Progenitor cell of endocrine pancreas (in vitro differentiated cells): ENCODE data around the gene TBC1D20. TPM values are rescaled to one million over a fixed set of nuclear protein-coding genes. Genes with fewer than 3 reads are reported as not detected.
A peak's percentile ranks its signal among the peaks of the same experiment; 100 is the strongest.

Experiments used
- DNase-seq: peaks from one replicate; pipeline ENCODE4 v3.0.0; 2021; ENCODE audit warnings: low spot score; ENCODE audit not compliant: unreplicated experiment
- H3K27ac Mint-ChIP-seq: 2 replicates; pipeline ENCODE4 v1.8.0; 2021; ENCODE audit warnings: mild to moderate bottlenecking, moderate library complexity, mixed read lengths
- H3K27me3 Mint-ChIP-seq: 2 replicates; pipeline ENCODE4 v1.8.0; 2021; ENCODE audit warnings: mixed read lengths
- H3K36me3 Mint-ChIP-seq: 2 replicates; pipeline ENCODE4 v1.8.0; 2022; ENCODE audit warnings: mixed read lengths; ENCODE audit not compliant: insufficient read depth
- H3K4me1 Mint-ChIP-seq: 2 replicates; pipeline ENCODE4 v1.8.0; 2021; ENCODE audit warnings: low read depth, mixed read lengths
- H3K4me3 Mint-ChIP-seq: 2 replicates; pipeline ENCODE4 v1.8.0; 2021; ENCODE audit warnings: low read depth, mild to moderate bottlenecking, moderate library complexity, mixed read lengths
- H3K9me3 Mint-ChIP-seq: 2 replicates; pipeline ENCODE4 v1.8.0; 2021; ENCODE audit warnings: low read depth, mixed read lengths
- total RNA-seq: library from RNA; stranded (reverse); gene quantifications from 2 replicates; pipeline ENCODE4 v1.2.1, GENCODE V29; 2021
- TF ChIP-seq, protein P1 (sequence below): fragments of 200-600 bp; sonication (generic); IDR thresholded peaks from one replicate; pipeline ENCODE4 v1.5.0; 2021; ENCODE audit warnings: antibody characterized with exemption, mild to moderate bottlenecking; ENCODE audit not compliant: unreplicated experiment

The TBC1D20 gene
- total RNA-seq, 1 donor from 2014 or later = 33.2 TPM

DNA sequence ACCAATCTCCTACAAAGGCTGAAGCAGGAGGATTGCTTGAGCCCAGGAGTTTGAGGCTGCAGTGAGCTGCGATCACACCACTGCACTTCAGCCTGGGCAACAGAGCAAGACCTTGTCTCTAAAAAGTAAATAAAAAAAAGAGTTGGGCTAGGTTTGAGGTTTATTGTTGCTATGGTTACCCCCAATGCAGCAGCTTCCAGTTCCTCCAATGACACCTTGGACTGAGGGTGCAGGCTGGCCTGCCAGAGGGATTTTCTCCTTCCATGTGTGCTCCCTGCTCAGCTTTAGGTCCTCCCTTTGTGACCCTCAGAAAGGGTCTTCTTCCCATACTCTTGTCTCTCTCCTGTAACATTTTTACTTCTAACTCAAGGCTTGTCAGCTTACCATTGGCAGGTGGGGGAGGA is 10.6 kb upstream of the TBC1D20 start:
- peaks cover 46% of the 10 kb centered on the region for H3K9me3 Mint-ChIP-seq
- H3K27ac Mint-ChIP-seq = peak overlapping the region; percentile 62
- no peak overlapping the region for H3K4me3 Mint-ChIP-seq
- no peaks in the 10 kb centered on the region for H3K27me3 Mint-ChIP-seq
- H3K4me1 Mint-ChIP-seq = no peaks in the 10 kb centered on the region
- no peak for DNase-seq
- TF ChIP-seq, protein P1, sequence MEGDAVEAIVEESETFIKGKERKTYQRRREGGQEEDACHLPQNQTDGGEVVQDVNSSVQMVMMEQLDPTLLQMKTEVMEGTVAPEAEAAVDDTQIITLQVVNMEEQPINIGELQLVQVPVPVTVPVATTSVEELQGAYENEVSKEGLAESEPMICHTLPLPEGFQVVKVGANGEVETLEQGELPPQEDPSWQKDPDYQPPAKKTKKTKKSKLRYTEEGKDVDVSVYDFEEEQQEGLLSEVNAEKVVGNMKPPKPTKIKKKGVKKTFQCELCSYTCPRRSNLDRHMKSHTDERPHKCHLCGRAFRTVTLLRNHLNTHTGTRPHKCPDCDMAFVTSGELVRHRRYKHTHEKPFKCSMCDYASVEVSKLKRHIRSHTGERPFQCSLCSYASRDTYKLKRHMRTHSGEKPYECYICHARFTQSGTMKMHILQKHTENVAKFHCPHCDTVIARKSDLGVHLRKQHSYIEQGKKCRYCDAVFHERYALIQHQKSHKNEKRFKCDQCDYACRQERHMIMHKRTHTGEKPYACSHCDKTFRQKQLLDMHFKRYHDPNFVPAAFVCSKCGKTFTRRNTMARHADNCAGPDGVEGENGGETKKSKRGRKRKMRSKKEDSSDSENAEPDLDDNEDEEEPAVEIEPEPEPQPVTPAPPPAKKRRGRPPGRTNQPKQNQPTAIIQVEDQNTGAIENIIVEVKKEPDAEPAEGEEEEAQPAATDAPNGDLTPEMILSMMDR = no peak
- peaks cover 28% of the 10 kb centered on the region for H3K36me3 Mint-ChIP-seq

DNA sequence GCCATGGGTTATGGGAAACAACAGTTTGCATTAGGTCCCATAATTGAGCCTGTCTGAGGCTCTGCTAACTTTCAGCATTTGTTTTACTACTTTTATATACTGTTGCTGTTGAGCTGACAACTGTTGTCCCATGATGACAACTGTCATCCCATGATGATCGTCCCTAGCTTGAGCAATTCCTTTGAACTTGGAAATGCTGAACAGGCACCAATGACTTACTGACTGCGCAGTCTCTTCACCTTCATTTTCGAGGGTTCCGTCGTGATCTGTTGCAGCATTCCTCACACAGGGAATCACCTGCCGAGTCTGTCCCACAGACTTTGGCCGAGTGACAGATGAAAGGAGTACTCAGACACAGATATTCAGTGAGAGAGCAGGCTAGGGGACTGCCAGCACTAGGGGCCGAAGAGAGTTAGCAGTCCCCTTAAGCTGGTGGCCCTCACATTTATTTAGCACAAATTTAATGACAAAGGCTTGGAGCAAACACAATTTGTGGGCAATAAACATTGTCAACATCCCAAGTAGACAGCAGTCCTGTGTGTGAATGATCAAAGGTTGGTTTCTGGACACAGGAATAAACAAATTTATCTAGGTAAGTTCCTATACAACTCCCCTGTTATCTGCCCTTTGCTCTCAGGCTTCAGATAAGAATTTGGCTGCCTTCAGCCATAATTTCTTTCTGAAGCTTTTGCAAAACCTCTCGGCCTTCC is 10.0 kb upstream of the TBC1D20 start:
- no peak for DNase-seq
- H3K36me3 Mint-ChIP-seq = peaks cover 29% of the 10 kb centered on the region
- H3K27ac Mint-ChIP-seq = no peak overlapping the region
- H3K4me3 Mint-ChIP-seq = no peak overlapping the region
- no peaks in the 10 kb centered on the region for H3K4me1 Mint-ChIP-seq
- H3K27me3 Mint-ChIP-seq = no peaks in the 10 kb centered on the region
- H3K9me3 Mint-ChIP-seq = peaks cover 48% of the 10 kb centered on the region
- TF ChIP-seq, protein P1 = no peak

DNA sequence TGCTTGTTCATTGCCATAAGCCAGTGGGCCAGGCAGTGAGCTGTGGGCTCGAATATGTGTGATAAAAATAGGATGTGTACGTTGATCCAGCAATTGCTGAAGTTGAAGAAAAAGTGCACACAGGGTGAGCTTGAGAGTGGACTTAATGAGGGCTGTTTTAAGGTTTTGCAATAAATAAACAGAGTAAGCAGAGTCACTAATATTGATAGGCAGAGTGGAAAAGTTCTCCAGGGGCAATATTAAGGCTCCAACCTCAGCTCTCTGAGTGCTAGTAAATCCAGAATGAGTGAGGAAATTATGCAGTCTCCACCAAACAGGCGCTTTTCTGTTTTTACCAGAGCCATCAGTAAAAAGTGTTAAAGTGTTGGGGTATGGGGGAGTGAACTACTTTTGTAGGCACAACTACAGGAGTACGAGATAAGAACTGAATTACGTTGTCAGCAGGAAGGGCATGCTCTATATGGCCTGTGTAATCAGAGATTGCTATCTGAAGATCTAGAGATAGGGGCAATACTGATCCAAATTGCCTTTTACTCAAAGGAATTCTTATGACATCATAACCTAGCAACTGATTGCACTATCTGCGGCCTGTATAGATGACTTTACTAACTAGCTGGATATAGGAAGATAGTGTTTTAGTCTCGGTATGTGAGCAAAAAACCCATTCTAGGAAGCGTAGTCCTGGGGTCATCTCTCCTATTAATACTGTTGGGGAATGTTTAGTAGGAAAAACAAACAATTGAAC is 7.6 kb upstream of the TBC1D20 start:
- Mint-ChIP-seq H3K27ac (no peak overlapping the region), H3K36me3 (peaks cover 26% of the 10 kb centered on the region), H3K9me3 (peaks cover 57% of the 10 kb centered on the region), H3K27me3 (no peaks in the 10 kb centered on the region), H3K4me3 (no peak overlapping the region), H3K4me1 (no peaks in the 10 kb centered on the region)
- TF ChIP-seq, protein P1 = no peak
- DNase-seq = no peak

DNA sequence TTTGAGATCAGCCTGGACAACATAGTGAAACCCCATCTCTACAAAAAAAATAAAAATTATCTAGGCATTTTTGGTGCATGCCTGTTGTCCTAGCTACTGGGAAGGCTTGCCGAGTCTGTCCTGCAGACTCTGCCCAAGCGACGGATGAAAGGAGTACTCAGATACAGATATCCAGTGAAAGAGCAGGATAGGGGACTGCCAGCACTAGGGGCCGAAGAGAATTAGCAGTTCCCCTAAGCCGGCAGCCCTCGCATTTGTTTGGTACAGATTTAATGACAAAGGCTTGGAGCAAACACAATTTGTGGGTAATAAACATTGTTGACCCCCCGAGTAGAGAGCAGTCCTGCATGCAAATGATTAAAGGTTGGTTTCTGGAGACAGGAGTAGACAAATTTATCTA is 5.4 kb upstream of the TBC1D20 start:
- TF ChIP-seq, protein P1 = no peak
- Mint-ChIP-seq H3K27me3 (peaks cover 8% of the 10 kb centered on the region), H3K36me3 (peaks cover 10% of the 10 kb centered on the region), H3K9me3 (peaks cover 48% of the 10 kb centered on the region), H3K27ac (no peak overlapping the region), H3K4me3 (no peak overlapping the region), H3K4me1 (peaks cover 4% of the 10 kb centered on the region)
- no peak for DNase-seq

DNA sequence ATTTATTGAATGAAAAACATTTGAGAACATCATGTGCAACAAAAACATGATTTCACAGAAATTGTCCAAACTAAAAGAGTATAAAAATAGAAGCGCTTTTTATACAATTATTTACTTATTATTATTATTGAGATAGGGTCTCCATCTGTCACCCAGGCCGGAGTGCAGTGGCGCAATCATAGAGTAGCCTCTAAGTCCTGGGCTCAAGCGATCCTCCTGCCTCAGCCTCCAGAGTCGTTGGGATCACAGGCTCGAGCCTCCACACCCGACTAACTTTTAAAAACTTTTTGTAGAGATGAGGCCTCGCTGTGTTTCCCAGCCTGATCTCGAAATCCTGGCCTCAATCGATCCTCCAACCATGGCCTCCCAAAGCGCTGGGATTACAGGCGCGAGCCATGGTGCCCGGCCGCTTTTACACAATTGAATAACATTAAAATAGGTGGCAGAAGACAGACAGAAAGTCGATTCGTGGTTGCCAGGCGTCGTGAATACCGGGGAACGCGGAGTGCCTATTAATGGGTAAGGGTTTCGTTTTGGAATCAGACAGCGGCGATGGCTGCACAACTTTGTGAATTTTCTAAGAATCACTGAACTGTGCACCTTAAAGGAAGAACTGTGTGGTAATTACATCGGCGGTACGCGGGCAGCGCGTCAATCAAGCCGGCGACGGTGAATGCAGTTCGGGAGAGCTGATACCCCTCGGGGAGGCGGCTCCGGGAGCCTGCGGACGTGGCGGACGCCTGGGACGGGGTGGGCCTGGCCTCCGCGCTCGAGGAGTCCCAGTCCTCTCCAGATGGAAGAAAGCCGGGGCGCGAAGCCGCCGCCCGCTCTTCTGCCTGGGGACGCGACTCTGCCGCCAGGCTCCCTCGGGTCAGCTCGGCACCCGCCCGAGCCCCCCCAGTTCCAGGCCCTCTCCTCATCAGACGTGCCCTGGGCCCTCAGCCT is 807 bp downstream of the TBC1D20 start:
- peak; percentile 42 for DNase-seq
- peak overlapping the region; percentile 90 for H3K4me3 Mint-ChIP-seq
- H3K27ac Mint-ChIP-seq = peak overlapping the region; percentile 92
- H3K9me3 Mint-ChIP-seq = peaks cover 3% of the 10 kb centered on the region
- H3K4me1 Mint-ChIP-seq = peaks cover 22% of the 10 kb centered on the region
- H3K36me3 Mint-ChIP-seq = no peaks in the 10 kb centered on the region
- H3K27me3 Mint-ChIP-seq = peaks cover 8% of the 10 kb centered on the region
- TF ChIP-seq, protein P1 = no peak
